Activated CD4-positive, alpha-beta T cell treated with anti-CD3 and anti-CD28 coated beads for 4 hours (primary cell): ENCODE data around the gene C1orf115.
"Not testable (repeated sequence)": the region's sequence is repeated elsewhere in the genome, so short reads cannot be mapped to it uniquely, and the experiment has no call there.

ENCODE experiments used
- DNase-seq, 2 donors: peaks; one replicate each; pipeline ENCODE4 v3.0.0-alpha.2; 2020

Gene C1orf115, protein sequence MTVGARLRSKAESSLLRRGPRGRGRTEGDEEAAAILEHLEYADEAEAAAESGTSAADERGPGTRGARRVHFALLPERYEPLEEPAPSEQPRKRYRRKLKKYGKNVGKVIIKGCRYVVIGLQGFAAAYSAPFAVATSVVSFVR

GRCh38 chr1:220690140-220691052, at the start of gene C1orf115:
Gene C1orf115, plus strand, starts transcription at chr1:220690363. Its CDS starts 40 bp downstream, at chr1:220690403.
- DNase-seq, result peak; percentile 56 to 65

- no peak for DNase-seq
These were observed 47.9 kb upstream of the C1orf115 start for GRCh38 chr1:220642285-220642684.

- no peak for DNase-seq
These were observed 37.2 kb upstream of the C1orf115 start for GRCh38 chr1:220652995-220653394.

DNA sequence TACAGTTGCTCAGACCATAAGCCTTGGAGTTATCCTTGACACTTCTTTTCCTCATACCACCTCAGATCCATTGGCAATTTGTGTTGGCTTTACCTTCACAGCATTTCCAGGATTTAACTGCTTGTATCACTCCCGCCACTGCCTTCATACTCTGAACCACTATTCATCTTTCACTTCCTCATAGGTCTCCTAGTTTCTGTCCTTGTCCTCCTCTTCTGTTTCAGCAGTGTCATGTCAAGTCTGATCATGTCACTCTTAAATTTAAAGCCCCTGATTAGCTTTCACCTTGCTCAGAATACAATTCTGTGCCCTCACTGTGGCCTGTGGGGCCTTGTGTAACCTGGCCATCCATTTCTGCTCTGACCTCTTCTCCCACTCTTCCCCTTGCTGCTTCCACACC, 34.7 kb upstream of the C1orf115 start:
- DNase-seq, result no peak

- DNase-seq, result no peak
These were observed 34.0 kb upstream of the C1orf115 start for GRCh38 chr1:220655961-220656740.

GRCh38 chr1:220666349-220666748, 23.8 kb upstream of the C1orf115 start:
- no peak for DNase-seq

- DNase-seq, result no peak
These were observed 21.2 kb upstream of the C1orf115 start for GRCh38 chr1:220669005-220669404.

GRCh38 chr1:220670365-220670764, 19.8 kb upstream of the C1orf115 start:
- DNase-seq, result no peak

GRCh38 chr1:220673921-220674320, 16.2 kb upstream of the C1orf115 start:
- no peak for DNase-seq

GRCh38 chr1:220677251-220677650, 12.9 kb upstream of the C1orf115 start:
- DNase-seq, result no peak

DNA sequence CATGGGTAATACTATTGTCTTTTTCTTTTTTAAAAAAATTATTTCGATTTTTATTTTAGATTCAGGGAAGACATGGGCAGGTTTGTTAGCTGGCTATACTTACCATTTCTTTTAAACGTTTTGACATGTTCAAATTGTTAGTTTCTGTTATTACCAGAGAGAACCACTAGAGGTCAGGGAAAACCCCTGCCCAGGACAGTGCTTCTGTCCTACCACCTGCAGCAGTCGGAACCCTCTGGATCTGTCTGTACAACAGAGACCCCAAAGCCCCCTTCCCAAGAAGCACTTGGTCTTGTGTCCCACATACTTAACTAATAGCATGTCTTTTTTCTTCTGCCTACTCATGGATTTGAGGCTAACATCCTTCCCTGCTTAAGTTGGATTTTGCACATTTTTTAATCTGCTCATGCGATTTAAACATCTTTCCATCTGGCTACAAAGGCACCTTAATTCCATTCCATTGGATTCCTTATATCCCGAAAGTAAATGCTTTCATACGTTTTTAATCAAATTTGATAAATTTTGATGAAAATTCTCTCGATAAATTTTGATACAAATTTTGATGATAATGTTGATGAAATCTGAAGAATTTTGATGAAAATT, 10.0 kb upstream of the C1orf115 start:
- peak; percentile 4 to 12 for DNase-seq

GRCh38 chr1:220681220-220681880, 8.8 kb upstream of the C1orf115 start:
- DNase-seq, result no peak

GRCh38 chr1:220682901-220683576, 7.1 kb upstream of the C1orf115 start:
- no peak for DNase-seq

GRCh38 chr1:220683716-220684115, 6.4 kb upstream of the C1orf115 start:
- DNase-seq, result not testable (repeated sequence)

GRCh38 chr1:220684890-220685289, 5.3 kb upstream of the C1orf115 start:
- DNase-seq, result no peak

DNA sequence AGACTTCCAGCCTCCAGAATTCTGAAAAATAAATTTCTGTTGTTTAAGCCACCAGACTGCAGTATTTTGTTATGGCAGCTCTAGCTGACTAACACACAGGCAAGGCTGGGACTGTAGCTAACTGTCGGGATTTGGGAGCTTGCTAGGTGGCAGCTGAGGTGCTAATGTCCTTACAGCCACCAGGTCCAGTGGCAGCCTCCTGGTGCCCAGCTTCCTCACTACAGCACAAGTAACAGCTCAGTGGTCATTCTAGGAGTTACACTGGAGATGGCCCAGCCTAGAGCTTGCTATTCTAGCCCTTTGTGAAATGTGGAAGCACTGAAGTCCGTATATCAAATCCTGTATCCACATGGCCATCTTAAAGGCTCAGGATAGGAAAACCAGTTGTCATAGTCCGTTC, 4.3 kb upstream of the C1orf115 start:
- no peak for DNase-seq

GRCh38 chr1:220687809-220688208, 2.4 kb upstream of the C1orf115 start:
- no peak for DNase-seq

DNA sequence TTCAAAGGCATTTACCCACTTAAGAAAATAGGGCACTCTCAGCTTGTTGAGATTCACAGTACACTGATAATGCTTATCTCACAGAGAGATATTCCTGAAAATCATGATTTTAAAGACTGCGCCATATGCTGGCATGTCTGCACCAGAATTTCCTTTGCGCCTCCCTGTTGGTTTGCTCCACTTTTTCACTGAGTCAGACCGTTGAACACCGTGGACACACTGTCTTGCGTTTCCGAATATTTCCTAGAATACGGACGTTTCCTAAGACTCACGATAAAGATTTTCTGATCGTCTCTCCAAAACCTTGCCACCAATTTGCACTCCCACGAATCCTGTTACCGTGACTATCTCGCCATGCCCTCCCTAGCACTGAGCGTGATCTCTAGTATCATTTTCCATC, 497 bp upstream of the C1orf115 start:
- DNase-seq, result no peak

- DNase-seq, result no peak
These were observed 1.0 kb downstream of the C1orf115 start for GRCh38 chr1:220691053-220691684.

DNA sequence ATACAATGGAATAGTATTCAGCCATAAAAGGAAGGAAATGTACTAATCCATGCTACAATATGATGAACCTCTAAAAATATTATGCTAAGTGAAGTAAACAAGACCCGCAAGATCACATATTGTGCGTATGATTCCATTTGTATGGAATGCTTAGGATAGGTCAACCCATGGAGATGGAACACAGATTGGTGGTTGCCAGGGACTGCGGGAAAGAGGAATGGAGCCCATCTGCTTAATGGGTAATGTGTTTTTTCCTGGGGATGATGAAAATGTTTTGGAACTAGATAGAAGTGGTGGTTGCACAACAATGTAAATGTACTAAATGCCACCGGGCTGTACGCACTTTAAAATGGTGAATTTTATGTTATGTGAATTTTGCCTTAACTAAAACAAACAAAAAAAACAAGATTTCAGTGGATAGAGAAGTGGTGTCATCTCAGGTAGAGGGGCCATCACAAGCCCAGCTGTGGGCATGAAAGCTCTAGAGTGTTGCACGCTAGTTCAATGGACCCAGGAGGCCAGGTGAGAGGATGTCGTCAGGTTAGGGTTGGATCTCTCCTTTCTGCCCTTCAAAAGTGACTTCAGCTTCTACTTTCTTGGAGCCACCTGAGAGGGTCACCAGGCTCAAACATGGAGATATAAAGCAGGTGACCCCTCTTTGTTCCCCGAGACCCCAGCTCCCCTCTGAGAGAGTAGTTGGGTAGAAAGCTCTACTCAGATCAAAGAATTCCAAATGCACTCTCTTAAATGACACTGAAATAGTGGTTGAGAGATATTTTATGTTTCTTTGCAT, 2.5 kb downstream of the C1orf115 start:
- DNase-seq, result no peak
